DMS 273 (cell line): ENCODE data around the gene MRPL42.
"Not testable (repeated sequence)": the region's sequence is repeated elsewhere in the genome, so short reads cannot be mapped to it uniquely, and the experiment has no call there.

Source experiments
- DNase-seq: peaks from one replicate; lab custom pipeline; 2025; ENCODE audit not compliant: unreplicated experiment; lab: John Stamatoyannopoulos, UW

MRPL42 gene

DNA sequence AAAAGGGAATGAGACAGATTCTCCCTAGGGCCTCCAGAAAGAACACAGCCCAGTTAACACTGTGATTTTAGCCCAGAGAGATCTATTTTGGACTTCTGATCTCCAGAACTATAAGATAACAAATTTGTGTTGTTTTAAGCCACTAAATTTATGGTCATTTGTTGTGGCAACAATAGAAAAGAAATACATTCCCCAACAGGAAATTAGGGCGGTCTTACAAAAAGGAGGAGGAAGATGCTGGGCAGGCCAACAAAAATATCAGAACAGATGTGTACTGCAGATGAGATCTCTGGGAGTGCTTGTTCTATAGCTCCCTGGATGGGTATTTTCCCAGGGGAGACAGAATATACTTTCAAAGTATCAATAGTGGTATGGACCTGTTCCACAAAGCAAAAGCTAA lies 73.2 kb downstream of the MRPL42 start:
- DNase-seq, result no peak

DNA sequence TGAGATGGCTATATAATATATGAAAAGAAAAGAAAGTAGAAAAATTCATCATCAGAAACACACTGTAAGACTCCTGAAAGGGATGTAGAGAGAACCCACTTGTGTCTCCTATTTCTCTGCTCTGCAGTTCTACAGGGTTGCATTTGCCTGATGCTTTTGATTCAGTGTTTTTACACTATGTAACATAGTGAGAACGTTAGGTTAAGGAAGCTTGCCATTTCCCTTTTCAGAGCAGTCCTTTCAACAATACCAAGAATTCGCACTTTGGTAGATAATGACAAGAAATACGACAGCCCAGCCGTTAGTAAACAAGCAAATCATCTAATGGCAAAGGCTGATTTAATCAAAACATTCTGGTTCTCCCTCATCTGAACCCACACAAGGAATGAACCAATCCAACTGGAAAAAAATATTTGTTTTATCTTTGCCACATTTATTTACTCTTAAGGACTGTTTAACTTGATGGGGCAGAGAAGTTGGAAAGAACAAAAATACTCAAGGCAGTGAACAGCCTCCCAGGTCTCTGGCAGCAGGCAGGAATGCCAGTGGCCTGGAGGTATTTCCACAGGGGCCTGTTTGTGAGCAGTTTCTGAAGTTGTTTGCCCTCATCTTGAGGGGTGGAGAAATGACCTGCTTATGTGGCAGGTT lies 74.4 kb downstream of the MRPL42 start:
- no peak for DNase-seq

DNA sequence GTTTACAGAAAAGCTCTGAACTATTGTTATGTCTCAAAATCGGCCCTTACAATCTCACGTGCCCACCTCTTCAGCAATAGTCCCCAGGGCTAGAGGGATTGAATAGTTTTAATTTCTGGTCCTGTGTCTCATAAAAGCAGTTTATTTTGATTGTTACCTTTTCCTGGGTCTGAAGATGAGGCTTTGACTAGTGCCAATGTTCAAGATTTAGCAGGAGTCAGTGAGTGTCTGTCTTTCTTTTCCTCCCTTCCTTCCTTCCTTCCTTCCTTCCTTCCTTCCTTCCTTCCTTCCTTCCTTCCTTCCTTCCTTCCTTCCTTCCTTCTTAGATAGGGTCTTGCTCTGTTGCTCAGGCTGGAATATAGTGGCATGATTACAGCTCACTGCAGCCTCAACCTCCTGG lies 80.5 kb downstream of the MRPL42 start:
- DNase-seq, result no peak

DNA sequence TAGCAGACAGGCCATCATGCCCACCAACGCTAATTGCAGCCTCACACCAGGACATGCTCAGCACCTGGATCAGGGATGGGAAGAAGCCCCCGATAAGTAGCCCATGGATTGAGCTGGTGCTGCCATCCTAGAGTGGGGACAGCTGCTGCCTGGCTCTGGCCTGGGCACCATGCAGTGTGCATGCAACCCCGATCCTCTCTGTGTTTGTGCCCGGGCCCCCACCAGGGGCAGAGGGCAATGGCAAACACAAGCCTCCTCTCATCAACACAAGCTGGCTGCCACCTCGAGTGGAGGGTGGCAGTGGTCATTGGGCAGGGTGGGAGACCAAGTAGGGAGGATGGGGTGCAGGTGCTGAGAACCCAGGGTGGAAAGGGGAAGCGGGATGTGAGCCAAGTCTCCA lies 81.9 kb downstream of the MRPL42 start:
- DNase-seq, result no peak

DNA sequence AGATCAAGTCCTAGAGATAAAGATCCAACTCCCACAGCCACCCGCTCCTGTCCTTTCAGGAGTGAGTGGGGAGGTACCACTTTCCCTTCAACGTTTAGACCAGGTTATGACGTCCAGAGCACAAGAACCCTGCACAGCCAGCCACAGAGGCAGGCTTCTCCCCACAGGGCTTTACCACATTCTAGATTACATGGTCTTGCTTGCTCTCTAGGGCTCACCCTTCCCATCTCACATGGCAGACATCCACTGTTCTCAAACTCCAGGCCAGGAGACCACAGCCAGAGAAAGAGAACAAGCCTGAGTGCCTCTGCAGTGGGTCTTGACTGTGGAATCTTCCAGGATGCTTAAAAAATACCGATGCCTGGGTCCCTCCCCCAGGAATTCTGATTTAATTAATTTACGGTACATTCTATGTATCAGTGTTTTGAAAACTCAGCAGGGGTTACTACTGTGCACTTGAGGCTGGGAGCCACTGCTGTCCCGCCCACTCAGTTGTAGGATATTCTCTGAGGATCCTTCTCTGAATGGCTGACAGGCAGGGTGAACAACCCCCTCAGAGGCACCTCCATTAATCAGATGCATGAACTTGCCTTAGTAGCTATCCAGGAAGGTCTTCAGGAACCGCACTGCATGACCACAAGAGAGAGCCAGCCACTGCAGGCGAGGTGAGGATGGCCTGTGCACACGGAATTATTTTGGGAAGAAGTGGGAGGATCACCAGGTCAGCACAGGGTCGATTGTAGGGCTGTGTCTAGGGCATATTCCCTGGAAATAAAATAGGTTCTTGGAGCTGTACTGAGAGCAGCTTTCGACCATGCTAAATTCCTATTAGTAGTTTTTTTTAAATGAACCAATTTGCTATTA lies 83.7 kb downstream of the MRPL42 start:
- no peak for DNase-seq

DNA sequence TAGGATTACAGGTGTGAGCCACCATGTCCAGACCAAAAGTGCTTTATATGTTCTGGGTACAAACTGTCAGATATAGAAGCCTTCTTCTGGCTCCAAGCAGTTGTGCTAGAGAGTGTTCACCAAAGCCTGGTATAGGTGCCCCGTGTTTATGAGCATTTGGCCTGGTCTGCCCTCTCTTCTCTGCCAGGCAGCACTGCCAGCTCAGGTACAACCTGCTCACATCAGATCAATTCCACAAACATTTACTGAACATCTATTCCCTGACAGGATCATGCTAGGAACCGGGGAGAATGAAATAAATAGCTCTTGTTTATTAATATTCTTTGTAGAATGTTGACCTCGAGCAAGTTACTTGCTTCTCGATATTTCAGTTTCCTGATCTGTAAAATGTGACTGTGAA lies 85.1 kb downstream of the MRPL42 start:
- DNase-seq, result no peak

DNA sequence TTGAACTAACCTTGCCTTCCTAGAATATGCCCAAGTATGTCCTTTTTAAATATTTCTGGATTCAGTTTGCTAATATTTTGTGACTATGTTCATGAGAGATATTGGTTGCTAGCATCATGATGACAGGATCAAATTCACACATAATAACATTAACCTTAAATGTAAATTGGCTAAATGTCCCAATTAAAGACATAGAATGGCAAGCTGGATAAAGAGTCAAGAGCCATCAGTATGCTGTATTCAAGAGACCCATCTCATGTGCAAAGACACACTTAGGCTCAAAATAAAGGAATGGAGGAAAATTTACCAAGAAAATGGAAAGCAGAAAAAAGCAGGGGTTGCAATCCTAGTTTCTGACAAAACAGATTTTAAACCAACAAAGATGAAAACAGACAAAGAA lies 90.6 kb downstream of the MRPL42 start:
- DNase-seq, result not testable (repeated sequence)

DNA sequence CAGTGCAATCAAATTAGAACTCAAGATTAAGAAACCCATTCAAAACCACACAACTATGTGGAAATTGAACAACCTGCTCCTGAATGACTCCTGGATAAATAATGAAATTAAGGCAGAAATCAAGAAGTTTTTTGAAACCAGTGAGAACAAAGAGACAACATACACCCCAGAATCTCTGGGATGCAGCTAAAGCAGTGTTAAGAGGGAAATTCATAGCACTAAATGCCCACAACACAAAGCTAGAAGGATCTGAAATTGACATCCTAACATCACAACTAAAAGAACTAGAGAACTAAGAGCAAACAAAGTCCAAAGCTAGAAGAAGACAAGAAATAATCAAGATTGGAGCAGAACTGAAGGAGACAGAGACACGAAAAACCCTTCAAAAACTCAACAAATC lies 91.4 kb downstream of the MRPL42 start:
- DNase-seq, result not testable (repeated sequence)

DNA sequence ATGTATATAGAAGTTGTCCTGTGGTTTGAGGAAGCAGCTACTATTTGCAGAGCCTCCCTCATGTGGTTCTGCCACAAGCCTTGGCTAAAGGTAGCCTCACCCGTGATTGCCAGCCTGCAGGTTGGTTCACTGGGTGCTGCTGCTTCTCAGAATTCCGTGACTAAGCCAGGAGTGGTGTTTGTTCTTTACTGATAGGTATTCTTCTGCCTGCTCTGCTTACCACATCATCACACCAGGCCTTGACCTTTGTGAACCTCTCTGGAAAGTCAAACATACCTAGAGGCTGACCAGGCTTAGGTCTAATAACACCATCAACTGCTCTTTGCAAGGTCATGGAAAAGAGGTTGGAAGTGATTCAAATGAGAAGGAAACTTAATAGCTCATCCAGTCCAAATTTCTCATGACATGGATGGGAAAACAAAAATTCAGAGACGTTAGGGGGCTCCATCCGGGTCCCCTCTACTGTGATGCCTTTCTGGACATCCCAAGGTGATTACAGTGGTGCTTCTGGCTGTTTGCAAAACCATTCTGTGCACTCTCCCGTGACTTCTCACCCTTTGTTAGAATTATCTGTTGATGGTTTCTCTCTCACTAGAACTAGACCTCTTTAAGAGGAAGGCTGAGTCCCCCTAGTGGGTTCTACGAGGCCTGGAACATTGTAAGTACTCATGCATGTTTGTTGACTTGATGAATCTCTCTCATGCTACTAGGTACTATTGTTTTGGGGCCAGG lies 96.7 kb downstream of the MRPL42 start:
- peak; percentile 8 for DNase-seq

DNA sequence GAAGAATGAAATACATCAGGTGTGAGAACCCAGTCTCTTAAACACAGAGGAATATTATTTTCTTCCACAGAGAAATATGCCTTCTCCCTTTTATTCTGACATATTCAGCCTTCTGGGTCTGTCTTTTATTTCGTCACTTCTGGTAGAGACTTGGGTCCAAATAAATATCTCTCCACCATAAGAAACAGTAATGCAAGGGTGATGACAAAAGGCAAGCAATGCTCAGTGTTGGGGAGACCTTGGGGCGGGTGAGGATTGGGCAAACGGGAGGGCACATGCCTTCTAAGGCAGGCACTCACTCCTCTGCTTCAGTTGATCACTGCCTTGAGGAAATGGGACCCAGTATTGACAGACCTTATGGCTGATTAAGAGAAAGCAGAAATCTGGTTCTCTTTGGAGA lies 98.4 kb downstream of the MRPL42 start:
- DNase-seq, result no peak
